Activated CD4-positive, alpha-beta T cell treated with anti-CD3 and anti-CD28 coated beads, Interleukin-2, amount 10 ng/mL, durations not matched to agents 7 days and 5 days (primary cell): ENCODE data around the gene SORCS2. TPM values are rescaled to one million over a fixed set of nuclear protein-coding genes. Genes with fewer than 3 reads are reported as not detected.

ENCODE experiments used
- CTCF ChIA-PET: fragments of 350-600 bp; sonication (Branson Sonifier 250); formaldehyde crosslinking; loops from one replicate; lab custom pipeline; 2021; ENCODE audit warnings: antibody characterized with exemption; lab: Charles Lee
- POLR2A ChIA-PET: fragments of 350-600 bp; sonication (Branson Sonifier 250); formaldehyde crosslinking; loops from one replicate; lab custom pipeline; 2021; ENCODE audit warnings: antibody characterized with exemption; lab: Charles Lee
- DNase-seq: peaks from one replicate; pipeline ENCODE4 v3.0.0-alpha.2; 2020
- H3K27ac Mint-ChIP-seq: one replicate; pipeline ENCODE4 v1.8.0; 2021; ENCODE audit warnings: mild to moderate bottlenecking, moderate library complexity, mixed read lengths
- H3K27me3 Mint-ChIP-seq: one replicate; pipeline ENCODE4 v1.8.0; 2021; ENCODE audit warnings: mixed read lengths
- H3K36me3 Mint-ChIP-seq: one replicate; pipeline ENCODE4 v1.8.0; 2021; ENCODE audit warnings: low read depth, mixed read lengths
- H3K4me1 Mint-ChIP-seq: one replicate; pipeline ENCODE4 v1.8.0; 2021; ENCODE audit warnings: mixed read lengths
- H3K4me3 Mint-ChIP-seq: one replicate; pipeline ENCODE4 v1.8.0; 2021; ENCODE audit warnings: mild to moderate bottlenecking, moderate library complexity, mixed read lengths
- H3K9me3 Mint-ChIP-seq: one replicate; pipeline ENCODE4 v1.8.0; 2021; ENCODE audit warnings: mixed read lengths
- total RNA-seq, 2 experiments: library from RNA; stranded (reverse); gene quantifications; one replicate each; pipeline ENCODE4 v1.2.3, GENCODE V29; 2021

SORCS2 gene
- total RNA-seq, 2 experiments from 2014 or later = not detected

- CTCF ChIA-PET = interaction anchor here (0.8 kb wide), 1 partner anchor 14 kb away, joined by 3 read pairs; no protein-coding TSS in a partner anchor
- no peaks in the 10 kb centered on the region for H3K9me3 Mint-ChIP-seq
Observed at GRCh38 chr4:7532043-7532442, 339.7 kb downstream of the SORCS2 start.

GRCh38 chr4:7533267-7533666 is 340.9 kb downstream of the SORCS2 start:
- no peaks in the 10 kb centered on the region for H3K9me3 Mint-ChIP-seq
- ChIA-PET CTCF (no interaction called here), POLR2A (no interaction called here)
- H3K4me3 Mint-ChIP-seq = no peak overlapping the region
- no peaks in the 10 kb centered on the region for H3K36me3 Mint-ChIP-seq
- H3K27me3 Mint-ChIP-seq = peaks cover 2% of the 10 kb centered on the region
- no peak overlapping the region for H3K27ac Mint-ChIP-seq
- H3K4me1 Mint-ChIP-seq = peaks cover 2% of the 10 kb centered on the region
- DNase-seq = no peak

More at GRCh38 chr4:7532043-7532442, 339.7 kb downstream of the SORCS2 start:
- Mint-ChIP-seq H3K27me3 (peaks cover 2% of the 10 kb centered on the region), H3K27ac (no peak overlapping the region), H3K36me3 (no peaks in the 10 kb centered on the region), H3K4me1 (peaks cover 2% of the 10 kb centered on the region), H3K4me3 (no peak overlapping the region)
- POLR2A ChIA-PET = no interaction called here
- DNase-seq = no peak

GRCh38 chr4:7535094-7535493 is 342.8 kb downstream of the SORCS2 start:
- H3K9me3 Mint-ChIP-seq = no peaks in the 10 kb centered on the region
- H3K36me3 Mint-ChIP-seq = peaks cover under 1% of the 10 kb centered on the region
- ChIA-PET CTCF (no interaction called here), POLR2A (no interaction called here)
- no peak for DNase-seq
- H3K27ac Mint-ChIP-seq = no peak overlapping the region
- peaks cover 3% of the 10 kb centered on the region for H3K4me1 Mint-ChIP-seq
- no peaks in the 10 kb centered on the region for H3K27me3 Mint-ChIP-seq
- H3K4me3 Mint-ChIP-seq = no peak overlapping the region

- H3K27ac Mint-ChIP-seq = peak overlapping the region; percentile 7
- DNase-seq = no peak
- no peak overlapping the region for H3K4me3 Mint-ChIP-seq
- no peaks in the 10 kb centered on the region for H3K27me3 Mint-ChIP-seq
- ChIA-PET CTCF (no interaction called here), POLR2A (no interaction called here)
- H3K36me3 Mint-ChIP-seq = peaks cover 1% of the 10 kb centered on the region
- H3K9me3 Mint-ChIP-seq = no peaks in the 10 kb centered on the region
- H3K4me1 Mint-ChIP-seq = peaks cover 6% of the 10 kb centered on the region
Observed at GRCh38 chr4:7535619-7536018, 343.3 kb downstream of the SORCS2 start.

- H3K27me3 Mint-ChIP-seq = no peaks in the 10 kb centered on the region
- no peak overlapping the region for H3K27ac Mint-ChIP-seq
- H3K4me1 Mint-ChIP-seq = peaks cover 6% of the 10 kb centered on the region
- ChIA-PET POLR2A (no interaction called here), CTCF (no interaction called here)
- H3K9me3 Mint-ChIP-seq = no peaks in the 10 kb centered on the region
- DNase-seq = no peak
- peaks cover 1% of the 10 kb centered on the region for H3K36me3 Mint-ChIP-seq
- no peak overlapping the region for H3K4me3 Mint-ChIP-seq
Observed at GRCh38 chr4:7536876-7537275, 344.5 kb downstream of the SORCS2 start.

GRCh38 chr4:7537853-7538400 is 345.6 kb downstream of the SORCS2 start:
- no peak overlapping the region for H3K4me3 Mint-ChIP-seq
- peaks cover 6% of the 10 kb centered on the region for H3K4me1 Mint-ChIP-seq
- no peak overlapping the region for H3K27ac Mint-ChIP-seq
- DNase-seq = no peak
- peaks cover 5% of the 10 kb centered on the region for H3K9me3 Mint-ChIP-seq
- ChIA-PET CTCF (no interaction called here), POLR2A (no interaction called here)
- no peaks in the 10 kb centered on the region for H3K27me3 Mint-ChIP-seq
- H3K36me3 Mint-ChIP-seq = peaks cover 1% of the 10 kb centered on the region

GRCh38 chr4:7538518-7538917 is 346.2 kb downstream of the SORCS2 start:
- Mint-ChIP-seq H3K9me3 (peaks cover 7% of the 10 kb centered on the region), H3K36me3 (peaks cover 1% of the 10 kb centered on the region), H3K27ac (no peak overlapping the region), H3K27me3 (no peaks in the 10 kb centered on the region), H3K4me1 (peaks cover 6% of the 10 kb centered on the region), H3K4me3 (no peak overlapping the region)
- ChIA-PET POLR2A (no interaction called here), CTCF (no interaction called here)
- no peak for DNase-seq

GRCh38 chr4:7539186-7539585 is 346.8 kb downstream of the SORCS2 start:
- Mint-ChIP-seq H3K4me1 (peaks cover 6% of the 10 kb centered on the region), H3K27me3 (no peaks in the 10 kb centered on the region), H3K27ac (peak overlapping the region; percentile 78), H3K36me3 (peaks cover 1% of the 10 kb centered on the region), H3K9me3 (peaks cover 7% of the 10 kb centered on the region), H3K4me3 (no peak overlapping the region)
- POLR2A ChIA-PET = no interaction called here
- DNase-seq = no peak
- CTCF ChIA-PET = no interaction called here

GRCh38 chr4:7539659-7540058 is 347.3 kb downstream of the SORCS2 start:
- Mint-ChIP-seq H3K4me1 (peaks cover 6% of the 10 kb centered on the region), H3K27me3 (no peaks in the 10 kb centered on the region), H3K36me3 (peaks cover 1% of the 10 kb centered on the region), H3K4me3 (no peak overlapping the region), H3K9me3 (peaks cover 7% of the 10 kb centered on the region), H3K27ac (peak overlapping the region; percentile 78)
- DNase-seq = peak; percentile 79
- CTCF ChIA-PET = no interaction called here
- POLR2A ChIA-PET = no interaction called here

GRCh38 chr4:7540206-7540605 is 347.9 kb downstream of the SORCS2 start:
- POLR2A ChIA-PET = no interaction called here
- no peak for DNase-seq
- CTCF ChIA-PET = no interaction called here
- Mint-ChIP-seq H3K27ac (peak overlapping the region; percentile 57), H3K36me3 (peaks cover 1% of the 10 kb centered on the region), H3K4me3 (no peak overlapping the region), H3K4me1 (peaks cover 6% of the 10 kb centered on the region), H3K9me3 (peaks cover 7% of the 10 kb centered on the region), H3K27me3 (no peaks in the 10 kb centered on the region)

- H3K27ac Mint-ChIP-seq = no peak overlapping the region
- no peak overlapping the region for H3K4me3 Mint-ChIP-seq
- H3K36me3 Mint-ChIP-seq = peaks cover 1% of the 10 kb centered on the region
- no peaks in the 10 kb centered on the region for H3K27me3 Mint-ChIP-seq
- ChIA-PET CTCF (no interaction called here), POLR2A (no interaction called here)
- H3K9me3 Mint-ChIP-seq = peaks cover 7% of the 10 kb centered on the region
- no peak for DNase-seq
- peaks cover 6% of the 10 kb centered on the region for H3K4me1 Mint-ChIP-seq
Observed at GRCh38 chr4:7540654-7541413, 348.5 kb downstream of the SORCS2 start.

GRCh38 chr4:7541414-7541810 is 349.1 kb downstream of the SORCS2 start:
- CTCF ChIA-PET = no interaction called here
- Mint-ChIP-seq H3K4me1 (peaks cover 6% of the 10 kb centered on the region), H3K9me3 (peaks cover 7% of the 10 kb centered on the region), H3K27ac (no peak overlapping the region), H3K27me3 (no peaks in the 10 kb centered on the region), H3K36me3 (peaks cover 1% of the 10 kb centered on the region), H3K4me3 (no peak overlapping the region)
- POLR2A ChIA-PET = no interaction called here
- no peak for DNase-seq

GRCh38 chr4:7542781-7543180 is 350.4 kb downstream of the SORCS2 start:
- Mint-ChIP-seq H3K36me3 (peaks cover 1% of the 10 kb centered on the region), H3K27ac (no peak overlapping the region), H3K4me3 (no peak overlapping the region), H3K9me3 (peaks cover 7% of the 10 kb centered on the region), H3K27me3 (no peaks in the 10 kb centered on the region), H3K4me1 (peaks cover 6% of the 10 kb centered on the region)
- ChIA-PET CTCF (no interaction called here), POLR2A (no interaction called here)
- no peak for DNase-seq
